Liver (tissue), 9 donors: ENCODE data around the gene RPTOR. TPM values are rescaled to one million over a fixed set of nuclear protein-coding genes. Genes with fewer than 3 reads are reported as not detected.

ENCODE experiments used
- DNase-seq: peaks from one replicate; pipeline ENCODE4 v3.0.0-alpha.2; 2017; ENCODE audit warnings: low spot score
- H3K27ac ChIP-seq, 2 donors: one replicate each; pipeline ENCODE4 v1.7.0; 2013; ENCODE audit warnings: inconsistent platforms in 2 of 2, low read length in 2 of 2, control low read depth in 1 of 2, low read depth in 1 of 2, mild to moderate bottlenecking in 1 of 2
- H3K27me3 ChIP-seq, 4 donors: one replicate each; pipeline versions ENCODE4 v1.6.1 to v1.7.0; 2013; ENCODE audit warnings: low read length in 3 of 4, inconsistent platforms in 1 of 4, mild to moderate bottlenecking in 1 of 4, moderate library complexity in 1 of 4; ENCODE audit not compliant: control insufficient read depth in 4 of 4, insufficient read depth in 4 of 4
- H3K36me3 ChIP-seq, 4 donors: one replicate each; pipeline versions ENCODE4 v1.6.1 to v1.7.0; 2013; ENCODE audit warnings: low read length in 3 of 4, mild to moderate bottlenecking in 3 of 4, low read depth in 1 of 4, moderate library complexity in 1 of 4; ENCODE audit not compliant: control insufficient read depth in 4 of 4, insufficient read depth in 3 of 4
- H3K4me1 ChIP-seq, 4 donors: one replicate each; pipeline versions ENCODE4 v1.6.1 to v1.7.0; 2013; ENCODE audit warnings: low read length in 3 of 4, mild to moderate bottlenecking in 3 of 4, moderate library complexity in 1 of 4; ENCODE audit not compliant: control insufficient read depth in 4 of 4, insufficient read depth in 4 of 4
- H3K4me3 ChIP-seq, 3 donors: one replicate each; pipeline versions ENCODE4 v1.6.1 to v1.7.0; 2013; ENCODE audit warnings: low read length in 3 of 3, control low read depth in 1 of 3, low read depth in 1 of 3, mild to moderate bottlenecking in 1 of 3
- H3K9ac ChIP-seq, 2 donors: one replicate each; pipeline ENCODE4 v1.7.0; 2013; ENCODE audit warnings: low read length in 2 of 2, mild to moderate bottlenecking in 2 of 2, moderate library complexity in 2 of 2, control low read depth in 1 of 2, low read depth in 1 of 2
- H3K9me3 ChIP-seq, 4 donors: one replicate each; pipeline versions ENCODE4 v1.6.1 to v1.7.0; 2013; ENCODE audit warnings: low read length in 3 of 4; ENCODE audit not compliant: control insufficient read depth in 4 of 4
- CTCF ChIP-seq: fragments of 150-350 bp; IDR thresholded peaks from 2 replicates; pipeline ENCODE4 v1.5.1; 2017; ENCODE audit warnings: improper control_type of control experiment, low read depth, low read length; ENCODE audit not compliant: missing input control
- EGR1 ChIP-seq, 2 donors: IDR thresholded peaks; 2 replicates each; pipeline ENCODE4 v1.6.1; 2016 to 2018; ENCODE audit warnings: antibody characterized with exemption in 2 of 2, low read depth in 2 of 2
- FOXA1 ChIP-seq: IDR thresholded peaks from 2 replicates; pipeline ENCODE4 v1.6.1; 2016; ENCODE audit warnings: antibody characterized with exemption
- FOXA2 ChIP-seq: IDR thresholded peaks from 2 replicates; pipeline ENCODE4 v1.6.1; 2016; ENCODE audit warnings: antibody characterized with exemption
- GABPA ChIP-seq, 2 donors: IDR thresholded peaks in 1 of 2; conservative IDR thresholded peaks in 1 of 2; 2 replicates each; pipeline ENCODE4 v1.6.1; 2016; ENCODE audit warnings: antibody characterized with exemption in 2 of 2, mild to moderate bottlenecking in 1 of 2, moderate library complexity in 1 of 2
- HNF4A ChIP-seq, 2 donors: conservative IDR thresholded peaks; 2 replicates each; pipeline ENCODE4 v1.6.1; 2016; ENCODE audit warnings: antibody characterized with exemption in 2 of 2, mild to moderate bottlenecking in 2 of 2
- HNF4G ChIP-seq: IDR thresholded peaks from 2 replicates; pipeline ENCODE4 v1.6.1; 2016; ENCODE audit warnings: antibody characterized with exemption
- JUND ChIP-seq, 2 donors: IDR thresholded peaks; 2 replicates each; pipeline ENCODE4 v1.6.1; 2016; ENCODE audit warnings: antibody characterized with exemption in 2 of 2
- REST ChIP-seq: IDR thresholded peaks from 2 replicates; pipeline ENCODE4 v1.6.1; 2016; ENCODE audit warnings: antibody characterized with exemption, mild to moderate bottlenecking
- RXRA ChIP-seq, 2 donors: IDR thresholded peaks; 2 replicates each; pipeline ENCODE4 v1.6.1; 2017 to 2018; ENCODE audit warnings: antibody characterized with exemption in 2 of 2, mild to moderate bottlenecking in 1 of 2
- SP1 ChIP-seq: IDR thresholded peaks from 2 replicates; pipeline ENCODE4 v1.6.1; 2018; ENCODE audit warnings: antibody characterized with exemption, mild to moderate bottlenecking
- TAF1 ChIP-seq: conservative IDR thresholded peaks from 2 replicates; pipeline ENCODE4 v1.6.1; 2016; ENCODE audit warnings: antibody characterized with exemption, mild to moderate bottlenecking
- YY1 ChIP-seq: IDR thresholded peaks from 2 replicates; pipeline ENCODE4 v1.6.1; 2016; ENCODE audit warnings: antibody characterized with exemption, mild to moderate bottlenecking
- WGBS: extraction: QIAGEN DNeasy Blood & Tissue Kit; methylation state at CpG from one replicate; pipeline ENCODE4 v1.1.7; 2013; 5-methylcytosine and 5-hydroxymethylcytosine counted together
- polyA plus RNA-seq, 2 donors: library from polyadenylated mRNA; stranded (reverse) in 1 of 2; unstranded in 1 of 2; fragments of 200-250 nt in 1 of 2; fragments of >200 nt in 1 of 2; fragmentation: Nextera tagmentation in 1 of 2; extraction: Ambion mirVana in 1 of 2; gene quantifications; one replicate each; pipeline versions ENCODE4 v1.2.1 to v1.2.3, GENCODE V29; 2013 to 2015
- total RNA-seq, 2 donors: library from RNA; depleted of rRNA; stranded (reverse); fragments of >200 nt; gene quantifications; one replicate each; pipeline ENCODE4 v1.2.3, GENCODE V29; 2014
- TF ChIP-seq, protein P1 (sequence below): IDR thresholded peaks from 2 replicates; pipeline ENCODE4 v1.6.1; 2016; ENCODE audit warnings: antibody characterized with exemption
- donor health status: healthy.
- donor health status: healthy.
- donor health status: healthy.
- donor health status: healthy.
- donor health status: healthy.

Gene RPTOR
- total and polyA plus RNA-seq, 4 donors: 4.8 to 25.4 (median 11.6) TPM

GRCh38 chr17:80944326-80944725 lies 399.7 kb downstream of the RPTOR start:
- no peak overlapping the region for H3K27ac ChIP-seq
- no peak for DNase-seq
- H3K9ac ChIP-seq: no peak overlapping the region
- H3K36me3 ChIP-seq: peaks cover 0 to 24% (median 4%) of the 10 kb centered on the region in 4 donors
- H3K9me3 ChIP-seq: no peaks in the 10 kb centered on the region
- 98% methylated on average over 9 of the region's 9 CpGs for WGBS
- no peaks in the 10 kb centered on the region for H3K4me1 ChIP-seq
- TF ChIP-seq FOXA1 (no peak), HNF4G (no peak), SP1 (no peak), EGR1 (IDR thresholded peaks at IDR 0.05; ENCODE audit: low read depth in 2 of 2) (no peak), RXRA (IDR thresholded peaks at IDR 0.05) (no peak), JUND (IDR thresholded peaks at IDR 0.05) (no peak)
- no peaks in the 10 kb centered on the region for H3K27me3 ChIP-seq
- no peak overlapping the region for H3K4me3 ChIP-seq

DNA sequence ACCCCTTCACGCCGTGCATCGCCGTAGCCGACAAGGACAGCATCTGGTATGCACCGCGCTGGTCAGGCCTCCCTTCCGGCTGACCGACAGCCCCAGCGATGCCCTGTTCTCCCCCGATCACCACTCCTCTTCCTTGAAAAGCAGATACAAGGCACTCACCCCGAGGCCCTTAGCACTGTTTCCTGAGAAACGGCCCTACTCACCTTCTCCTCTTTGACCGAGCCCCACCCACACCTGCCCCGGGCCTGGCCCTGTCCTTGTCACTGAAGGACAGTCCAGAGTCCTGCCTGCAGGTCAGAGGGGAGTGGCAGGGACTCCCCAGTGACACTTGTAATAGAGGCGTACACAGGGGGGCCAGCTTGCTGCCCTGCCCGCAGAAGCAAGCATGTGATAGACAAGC lies 401.1 kb downstream of the RPTOR start:
- Histone ChIP-seq H3K27ac (no peak overlapping the region), H3K9me3 (no peaks in the 10 kb centered on the region), H3K4me1 (no peaks in the 10 kb centered on the region), H3K27me3 (no peaks in the 10 kb centered on the region), H3K36me3 (peaks cover 0 to 30% (median 4%) of the 10 kb centered on the region in 4 donors), H3K4me3 (no peak overlapping the region), H3K9ac (no peak overlapping the region)
- 93% methylated on average over 17 of the region's 17 CpGs for WGBS
- TF ChIP-seq FOXA2 (no peak), TAF1 (no peak)
- no peak for DNase-seq

- no peak overlapping the region for H3K27ac ChIP-seq
- DNase-seq: no peak
- no peak overlapping the region for H3K4me3 ChIP-seq
- H3K4me1 ChIP-seq: no peaks in the 10 kb centered on the region
- peaks cover 0 to 34% (median 4%) of the 10 kb centered on the region in 4 donors for H3K36me3 ChIP-seq
- H3K27me3 ChIP-seq: no peaks in the 10 kb centered on the region
- whole genome bisulfite sequencing: 97% methylated on average over 8 of the region's 8 CpGs
- TF ChIP-seq JUND (IDR thresholded peaks at IDR 0.05) (no peak), CTCF (no peak), REST (no peak), GABPA (IDR thresholded peaks at IDR 0.05 in 1 of 2, conservative IDR thresholded peaks at IDR 0.05 in 1 of 2) (no peak), RXRA (IDR thresholded peaks at IDR 0.05) (no peak), HNF4A (conservative IDR thresholded peaks at IDR 0.05) (no peak), YY1 (no peak)
- TF ChIP-seq, protein P1, sequence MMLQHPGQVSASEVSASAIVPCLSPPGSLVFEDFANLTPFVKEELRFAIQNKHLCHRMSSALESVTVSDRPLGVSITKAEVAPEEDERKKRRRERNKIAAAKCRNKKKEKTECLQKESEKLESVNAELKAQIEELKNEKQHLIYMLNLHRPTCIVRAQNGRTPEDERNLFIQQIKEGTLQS: no peak
- no peak overlapping the region for H3K9ac ChIP-seq
- no peaks in the 10 kb centered on the region for H3K9me3 ChIP-seq
These were observed 401.8 kb downstream of the RPTOR start for GRCh38 chr17:80946449-80946848.
